ENCODE measurements around the gene SYCP1.
"Not testable (repeated sequence)": the region's sequence is repeated elsewhere in the genome, so short reads cannot be mapped to it uniquely, and the experiment has no call there.

SYCP1 gene

GRCh38 chr1:114854693-114855320 lies at the start of gene SYCP1:
TSS of gene SYCP1 (plus strand) at chr1:114854863. CDS start at chr1:114855465, 602 bp downstream.
- no peak for DNase-seq

GRCh38 chr1:114819869-114820268 lies 34.8 kb upstream of the SYCP1 start:
- DNase-seq = no peak

GRCh38 chr1:114820392-114820791 lies 34.3 kb upstream of the SYCP1 start:
- no peak for DNase-seq

GRCh38 chr1:114821978-114822377 lies 32.7 kb upstream of the SYCP1 start:
- no peak for DNase-seq

- no peak for DNase-seq
Measured at GRCh38 chr1:114828251-114828650, 26.4 kb upstream of the SYCP1 start.

GRCh38 chr1:114830075-114830474 lies 24.6 kb upstream of the SYCP1 start:
- DNase-seq = not testable (repeated sequence)

- no peak for DNase-seq
Measured at GRCh38 chr1:114831276-114831994, 23.2 kb upstream of the SYCP1 start.

GRCh38 chr1:114832057-114832456 lies 22.6 kb upstream of the SYCP1 start:
- no peak for DNase-seq

- DNase-seq = no peak
Measured at GRCh38 chr1:114833421-114833820, 21.2 kb upstream of the SYCP1 start.

- no peak for DNase-seq
Measured at GRCh38 chr1:114844270-114844669, 10.4 kb upstream of the SYCP1 start.

- DNase-seq = no peak
Measured at GRCh38 chr1:114853584-114853983, 1.1 kb upstream of the SYCP1 start.

- DNase-seq = no peak
Measured at GRCh38 chr1:114861384-114861783, 6.7 kb downstream of the SYCP1 start.

- DNase-seq = no peak
Measured at GRCh38 chr1:114892194-114892918, 37.7 kb downstream of the SYCP1 start.

- no peak for DNase-seq
Measured at GRCh38 chr1:114896795-114897194, 42.1 kb downstream of the SYCP1 start.

GRCh38 chr1:114901814-114902213 lies 47.2 kb downstream of the SYCP1 start:
- no peak for DNase-seq

- DNase-seq = no peak
Measured at GRCh38 chr1:114902343-114902742, 47.7 kb downstream of the SYCP1 start.

GRCh38 chr1:114903480-114903879 lies 48.8 kb downstream of the SYCP1 start:
- DNase-seq = no peak

GRCh38 chr1:114915720-114916119 lies 61.1 kb downstream of the SYCP1 start:
- DNase-seq = not testable (repeated sequence)

- no peak for DNase-seq
Measured at GRCh38 chr1:114926607-114927006, 71.9 kb downstream of the SYCP1 start.

GRCh38 chr1:114927401-114927800 lies 72.7 kb downstream of the SYCP1 start:
- no peak for DNase-seq

- no peak for DNase-seq
Measured at GRCh38 chr1:114956570-114956969, 101.9 kb downstream of the SYCP1 start.

- DNase-seq = no peak
Measured at GRCh38 chr1:114959423-114959822, 104.8 kb downstream of the SYCP1 start.

- no peak for DNase-seq
Measured at GRCh38 chr1:114976891-114977290, 122.2 kb downstream of the SYCP1 start.

Data from CD4-positive, alpha-beta T cell treated with Interleukin-15 for 1 hour (primary cell).